HFF-Myc (cell line): ENCODE data around the gene KIAA0232.
"Not testable (repeated sequence)": the region's sequence is repeated elsewhere in the genome, so short reads cannot be mapped to it uniquely, and the experiment has no call there.

Experiments used
- DNase-seq: peaks from one replicate; pipeline ENCODE4 v3.0.0-alpha.2; 2011; ENCODE audit warnings: low read depth; ENCODE audit errors: extremely low read depth
- H3K4me3 ChIP-seq: replicated peaks from 2 replicates; pipeline ENCODE4 v1.5.1; 2011; ENCODE audit warnings: low read depth, mild to moderate bottlenecking, control low read depth, low read length
- CTCF ChIP-seq: IDR thresholded peaks from 2 replicates; pipeline ENCODE4 v1.5.1; 2012; ENCODE audit warnings: mild to moderate bottlenecking, low read depth, low read length, control low read depth; ENCODE audit errors: missing control alignments

KIAA0232 gene

GRCh38 chr4:6909970-6910339, 127.4 kb downstream of the KIAA0232 start:
- no peak for DNase-seq
- peak overlapping the region; percentile 70 for H3K4me3 ChIP-seq
- no peak for TF ChIP-seq CTCF

- no peak for DNase-seq
- H3K4me3 ChIP-seq: peak overlapping the region; percentile 70
- TF ChIP-seq CTCF: no peak
These were observed 127.9 kb downstream of the KIAA0232 start for GRCh38 chr4:6910340-6910959.

GRCh38 chr4:6910960-6911874, 128.7 kb downstream of the KIAA0232 start:
- H3K4me3 ChIP-seq: peak overlapping the region; percentile 70
- DNase-seq: no peak

GRCh38 chr4:6911917-6912316, 129.4 kb downstream of the KIAA0232 start:
- H3K4me3 ChIP-seq, DNase-seq: not testable (repeated sequence)

More at GRCh38 chr4:6910960-6911874, 128.7 kb downstream of the KIAA0232 start:
- no peak for TF ChIP-seq CTCF

- DNase-seq: no peak
- H3K4me3 ChIP-seq: no peak overlapping the region
- no peak for TF ChIP-seq CTCF
These were observed 129.9 kb downstream of the KIAA0232 start for GRCh38 chr4:6912441-6912840.

- DNase-seq: no peak
- TF ChIP-seq CTCF: no peak
- H3K4me3 ChIP-seq: no peak overlapping the region
These were observed 130.9 kb downstream of the KIAA0232 start for GRCh38 chr4:6913350-6913905.

- no peak for DNase-seq
- no peak for TF ChIP-seq CTCF
These were observed 131.9 kb downstream of the KIAA0232 start for GRCh38 chr4:6914448-6914847.

More at GRCh38 chr4:6914448-6914847, 131.9 kb downstream of the KIAA0232 start:
- no peak overlapping the region for H3K4me3 ChIP-seq
